H1 (cell line): ENCODE measurements around the gene ZBTB4. TPM values are rescaled to one million over a fixed set of nuclear protein-coding genes. Genes with fewer than 3 reads are reported as not detected.

Source experiments
- CTCF ChIA-PET: fragments of 300-600 bp; sonication (Branson Sonifier 250); formaldehyde crosslinking; loops from one replicate; lab custom pipeline; 2021; ENCODE audit not compliant: partially characterized antibody; lab: Charles Lee
- POLR2A ChIA-PET: fragments of 300-600 bp; sonication (Branson Sonifier 250); formaldehyde crosslinking; loops from one replicate; lab custom pipeline; 2021; ENCODE audit warnings: inconsistent platforms; ENCODE audit not compliant: partially characterized antibody; lab: Charles Lee
- DNase-seq, 2 experiments: peaks; one replicate each; pipeline versions ENCODE4 v3.0.0 to v3.0.0-alpha.2; 2010 to 2022; ENCODE audit warnings: low spot score in 2 of 2, low read depth in 1 of 2, mixed read lengths in 1 of 2
- FAIRE-seq: peaks from 2 replicates; lab custom pipeline; 2011; peaks lifted over from hg19 to GRCh38; lab: Jason Lieb, UNC
- H2AFZ ChIP-seq: 2 replicates; pipeline ENCODE4 v1.8.1; 2012; ENCODE audit warnings: low read length, inconsistent platforms
- H2AK5ac ChIP-seq: 2 replicates; pipeline ENCODE4 v1.6.1; 2013; ENCODE audit warnings: low read depth, low read length
- H2BK120ac ChIP-seq: replicated peaks from 2 replicates; pipeline ENCODE3; 2013; ENCODE audit warnings: low read depth, low read length, inconsistent platforms
- H2BK12ac ChIP-seq: 2 replicates; pipeline ENCODE4 v1.6.1; 2013; ENCODE audit warnings: low read depth, low read length
- H2BK15ac ChIP-seq: 2 replicates; pipeline ENCODE4 v1.6.1; 2013; ENCODE audit warnings: low read length
- H2BK20ac ChIP-seq: 2 replicates; pipeline ENCODE4 v1.6.1; 2013; ENCODE audit warnings: low read length
- H2BK5ac ChIP-seq: 2 replicates; pipeline ENCODE4 v1.6.1; 2013; ENCODE audit warnings: low read depth, low read length
- H3K14ac ChIP-seq: 2 replicates; pipeline ENCODE4 v1.6.1; 2013; ENCODE audit warnings: inconsistent platforms; ENCODE audit not compliant: insufficient read length
- H3K18ac ChIP-seq: 2 replicates; pipeline ENCODE4 v1.6.1; 2013; ENCODE audit warnings: low read length; ENCODE audit errors: extremely low read depth
- H3K23ac ChIP-seq: 2 replicates; pipeline ENCODE4 v1.6.1; 2013; ENCODE audit warnings: inconsistent platforms; ENCODE audit not compliant: insufficient read length
- H3K23me2 ChIP-seq: 2 replicates; pipeline ENCODE4 v1.6.1; 2013; ENCODE audit warnings: low read depth, low read length
- H3K27ac ChIP-seq: 2 replicates; pipeline ENCODE4 v1.6.1; 2011; ENCODE audit warnings: low read depth, low read length, inconsistent platforms
- H3K27me3 ChIP-seq, 4 experiments: replicated peaks in 1 of 4; 1 replicate in 1 of 4; 2 replicates in 3 of 4; pipeline versions ENCODE4 v1.6.1 to v1.8.1; 2011 to 2013; ENCODE audit warnings: low read length in 3 of 4, mild to moderate bottlenecking in 3 of 4, inconsistent platforms in 2 of 4, mixed read lengths in 2 of 4, moderate library complexity in 1 of 4; ENCODE audit not compliant: control insufficient read depth in 3 of 4, insufficient read depth in 3 of 4; ENCODE audit errors: extremely low read depth in 1 of 4
- H3K36me3 ChIP-seq, 4 experiments: 2 replicates each; pipeline versions ENCODE4 v1.6.1 to v1.8.1; 2011 to 2013; ENCODE audit warnings: mild to moderate bottlenecking in 4 of 4, low read length in 3 of 4, moderate library complexity in 2 of 4, control low read depth in 1 of 4, inconsistent platforms in 1 of 4; ENCODE audit not compliant: insufficient read depth in 4 of 4, control insufficient read depth in 2 of 4
- H3K4ac ChIP-seq: replicated peaks from 2 replicates; pipeline ENCODE3; 2013; ENCODE audit warnings: low read length, low read depth, mixed read lengths, inconsistent platforms; ENCODE audit not compliant: insufficient read length
- H3K4me1 ChIP-seq, 4 experiments: replicated peaks in 1 of 4; 1 replicate in 1 of 4; 2 replicates in 3 of 4; pipeline versions ENCODE4 v1.6.1 to v1.8.1; 2011 to 2013; ENCODE audit warnings: low read length in 3 of 4, inconsistent platforms in 2 of 4, mixed read lengths in 1 of 4; ENCODE audit not compliant: insufficient read depth in 4 of 4, control insufficient read depth in 3 of 4
- H3K4me2 ChIP-seq, 2 experiments: 2 replicates each; pipeline versions ENCODE4 v1.6.1 to v1.8.1; 2011 to 2013; ENCODE audit warnings: low read depth in 2 of 2, low read length in 2 of 2, control low read depth in 1 of 2, inconsistent platforms in 1 of 2, mild to moderate bottlenecking in 1 of 2; ENCODE audit not compliant: insufficient read depth in 1 of 2
- H3K4me3 ChIP-seq, 4 experiments: fragments of 200-600, 300-600 bp in 1 of 4; sonication (generic), shearing (Covaris generic), sonication (Bioruptor Twin) in 1 of 4; 2 replicates each; pipeline versions ENCODE4 v1.5.1 to v1.8.1; 2011 to 2016; ENCODE audit warnings: low read length in 4 of 4, low read depth in 3 of 4, control low read depth in 2 of 4, inconsistent platforms in 2 of 4, mild to moderate bottlenecking in 2 of 4, mixed read lengths in 1 of 4, moderate library complexity in 1 of 4; ENCODE audit not compliant: insufficient read depth in 2 of 4; ENCODE audit errors: extremely low read depth in 1 of 4
- H3K56ac ChIP-seq: replicated peaks from 2 replicates; pipeline ENCODE3; 2013; ENCODE audit warnings: low read depth, mild to moderate bottlenecking, mixed read lengths, low read length, inconsistent platforms; ENCODE audit not compliant: insufficient read length
- H3K79me1 ChIP-seq: 2 replicates; pipeline ENCODE4 v1.6.1; 2013; ENCODE audit warnings: low read depth, low read length, control low read depth
- H3K79me2 ChIP-seq, 2 experiments: 2 replicates each; pipeline versions ENCODE4 v1.6.1 to v1.8.1; 2012 to 2013; ENCODE audit warnings: low read length in 2 of 2, mild to moderate bottlenecking in 2 of 2, inconsistent platforms in 1 of 2; ENCODE audit not compliant: insufficient read depth in 2 of 2, control insufficient read depth in 1 of 2
- H3K9ac ChIP-seq, 4 experiments: replicated peaks in 1 of 4; 1 replicate in 1 of 4; 2 replicates in 3 of 4; pipeline versions ENCODE4 v1.6.1 to v1.8.1; 2011 to 2013; ENCODE audit warnings: low read depth in 3 of 4, low read length in 3 of 4, control low read depth in 2 of 4, mild to moderate bottlenecking in 2 of 4, moderate library complexity in 2 of 4, inconsistent platforms in 1 of 4; ENCODE audit errors: extremely low read depth in 1 of 4
- H3K9me3 ChIP-seq, 2 experiments: 2 replicates each; pipeline versions ENCODE4 v1.6.1 to v1.8.1; 2012 to 2013; ENCODE audit warnings: mild to moderate bottlenecking in 2 of 2, moderate library complexity in 2 of 2, control low read depth in 1 of 2, inconsistent platforms in 1 of 2, low read depth in 1 of 2, low read length in 1 of 2, mixed read lengths in 1 of 2; ENCODE audit not compliant: insufficient read depth in 2 of 2
- H4K20me1 ChIP-seq, 2 experiments: replicated peaks in 1 of 2; 2 replicates each; pipeline versions ENCODE3 to v1.8.1; 2011 to 2013; ENCODE audit warnings: inconsistent platforms in 2 of 2, low read length in 2 of 2, mild to moderate bottlenecking in 1 of 2; ENCODE audit not compliant: insufficient read depth in 2 of 2, control insufficient read depth in 1 of 2
- H4K5ac ChIP-seq: 2 replicates; pipeline ENCODE4 v1.6.1; 2013; ENCODE audit warnings: low read length, low read depth, mixed read lengths, inconsistent platforms; ENCODE audit not compliant: insufficient read length
- H4K8ac ChIP-seq: 2 replicates; pipeline ENCODE4 v1.8.0; 2013; ENCODE audit warnings: mild to moderate bottlenecking, moderate library complexity, low read length, inconsistent platforms; ENCODE audit not compliant: insufficient read depth; ENCODE audit errors: extremely low read depth
- H4K91ac ChIP-seq: replicated peaks from 2 replicates; pipeline ENCODE3; 2013; ENCODE audit warnings: low read length, mixed read lengths, inconsistent platforms; ENCODE audit not compliant: insufficient read length
- ASH2L ChIP-seq: fragments of 200-600, 300-600 bp; sonication (generic); IDR thresholded peaks from one replicate; pipeline ENCODE4 v1.7.1; 2017; ENCODE audit warnings: low read length
- ATF3 ChIP-seq: IDR thresholded peaks from 2 replicates; pipeline ENCODE4 v1.6.1; 2011; ENCODE audit warnings: low read depth, mild to moderate bottlenecking, low read length; ENCODE audit not compliant: insufficient read depth
- CREB1 ChIP-seq: IDR thresholded peaks from 2 replicates; pipeline ENCODE4 v1.6.1; 2012; ENCODE audit warnings: inconsistent platforms
- EP300 ChIP-seq, 2 experiments: IDR thresholded peaks; 1 replicate in 1 of 2; 2 replicates in 1 of 2; pipeline ENCODE4 v1.6.1; 2011 to 2012; ENCODE audit warnings: low read depth in 2 of 2, low read length in 2 of 2, mild to moderate bottlenecking in 2 of 2, borderline replicate concordance in 1 of 2, inconsistent platforms in 1 of 2, moderate library complexity in 1 of 2
- FOSL1 ChIP-seq: IDR thresholded peaks from 2 replicates; pipeline ENCODE4 v1.6.1; 2011; ENCODE audit warnings: mild to moderate bottlenecking, low read depth, low read length, moderate library complexity; ENCODE audit not compliant: insufficient read depth
- HDAC6 ChIP-seq: IDR thresholded peaks from one replicate; pipeline ENCODE4 v1.7.1; 2012; ENCODE audit warnings: low read depth, mild to moderate bottlenecking, inconsistent platforms, low read length, moderate library complexity
- KDM5A ChIP-seq: fragments of 200-600 bp; IDR thresholded peaks from 2 replicates; pipeline ENCODE4 v1.7.1; 2012; ENCODE audit warnings: mild to moderate bottlenecking, low read length, inconsistent platforms, mixed read lengths
- PHF8 ChIP-seq: fragments of 200-600 bp; sonication (generic); conservative IDR thresholded peaks from 2 replicates; pipeline ENCODE4 v1.7.1; 2012; ENCODE audit warnings: low read depth, mild to moderate bottlenecking, inconsistent platforms, low read length, moderate library complexity
- POU5F1 ChIP-seq: IDR thresholded peaks from 2 replicates; pipeline ENCODE4 v1.6.1; 2011; ENCODE audit warnings: low read depth, mild to moderate bottlenecking, low read length, moderate library complexity
- RAD21 ChIP-seq, 2 experiments: IDR thresholded peaks in 1 of 2; conservative IDR thresholded peaks in 1 of 2; 2 replicates each; pipeline ENCODE4 v1.6.1; 2011; ENCODE audit warnings: low read depth in 2 of 2, low read length in 2 of 2, improper control_type of control experiment in 1 of 2, inconsistent platforms in 1 of 2, mild to moderate bottlenecking in 1 of 2, moderate library complexity in 1 of 2
- SP4 ChIP-seq: IDR thresholded peaks from 2 replicates; pipeline ENCODE4 v1.6.1; 2012; ENCODE audit warnings: low read length, inconsistent platforms
- TAF1 ChIP-seq: IDR thresholded peaks from 2 replicates; pipeline ENCODE4 v1.6.1; 2011; ENCODE audit warnings: mild to moderate bottlenecking, low read depth, low read length
- TCF12 ChIP-seq: IDR thresholded peaks from 2 replicates; pipeline ENCODE4 v1.6.1; 2011; ENCODE audit warnings: low read depth, mild to moderate bottlenecking, low read length
- TEAD4 ChIP-seq: IDR thresholded peaks from 2 replicates; pipeline ENCODE4 v1.6.1; 2012; ENCODE audit warnings: low read depth, low read length, inconsistent platforms, mixed read lengths
- WGBS, 2 experiments: shearing (Covaris generic) in 1 of 2; methylation state at CpG; one replicate each; pipeline versions ENCODE4 v1.1.6 to v1.1.7; 2013 to 2015; ENCODE audit warnings: low lambda C conversion rate in 2 of 2, mixed read lengths in 2 of 2, inconsistent platforms in 1 of 2, low coverage in 1 of 2, missing lambda C conversion rate in 1 of 2; ENCODE audit not compliant: insufficient replicate concordance in 2 of 2, insufficient coverage in 1 of 2, insufficient read length in 1 of 2; ENCODE audit errors: extremely low coverage in 1 of 2, missing lambda C conversion rate in 1 of 2; 5-methylcytosine and 5-hydroxymethylcytosine counted together
- polyA plus RNA-seq, 7 experiments: library from polyadenylated mRNA; depleted of rRNA in 3 of 7; stranded (reverse) in 5 of 7; unstranded in 2 of 7; fragments of >200 nt in 5 of 7; fragments of 200-250 nt in 2 of 7; gene quantifications; 1 replicate in 5 of 7; 2 replicates in 1 of 7; 4 replicates in 1 of 7; pipeline versions ENCODE4 v1.2.1 to v1.2.3, GENCODE V29; 2011 to 2013; ENCODE audit warnings: missing spikeins in 2 of 7, mixed read lengths in 2 of 7
- total RNA-seq: library from RNA; stranded (reverse); fragmentation: NEBNext Ultra II Directional; extraction: Animal tissue kit (Norgen Biotek cat#: 25700); gene quantifications from 2 replicates; pipeline ENCODE4 v1.2.1, GENCODE V29; 2021

Gene ZBTB4
- total and polyA plus RNA-seq, 2 of the 8 experiments (the other 6 are each of a cell fraction or from before 2014, with no cell fraction given): 5.9 to 10.1 TPM

GRCh38 chr17:7466318-7466638 is 13.2 kb downstream of the ZBTB4 start:
- Histone ChIP-seq H3K9ac (no peak overlapping the region), H2BK120ac (no peak overlapping the region), H4K8ac (no peak overlapping the region), H3K18ac (no peak overlapping the region), H4K91ac (no peak overlapping the region), H3K56ac (no peak overlapping the region), H2AK5ac (no peak overlapping the region), H3K14ac (no peak overlapping the region), H2AFZ (no peak overlapping the region), H3K79me1 (peaks cover 2% of the 10 kb centered on the region; the same call in 1 of the 2 replicates), H3K4ac (no peak overlapping the region), H4K5ac (no peak overlapping the region), H3K4me1 (peaks cover 0 to 6% (median 3%) of the 10 kb centered on the region in 4 experiments; a peak in 4 of 7 replicates), H3K36me3 (peaks cover 0 to 3% (median under 1%) of the 10 kb centered on the region in 4 experiments; a peak in 3 of 8 replicates), H3K9me3 (no peaks in the 10 kb centered on the region), H3K23ac (no peak overlapping the region), H2BK12ac (no peak overlapping the region), H2BK20ac (no peak overlapping the region), H2BK5ac (no peak overlapping the region; the same call in 1 of the 2 replicates), H3K27me3 (no peaks in the 10 kb centered on the region), H3K4me3 (no peak overlapping the region), H4K20me1 (peaks cover 0 to 1% of the 10 kb centered on the region in 2 experiments), H3K27ac (no peak overlapping the region), H3K23me2 (no peaks in the 10 kb centered on the region), H3K4me2 (no peak overlapping the region), H3K79me2 (no peaks in the 10 kb centered on the region; a peak in 1 of 4 replicates), H2BK15ac (no peak overlapping the region)
- CTCF ChIA-PET: interaction anchor here (1.0 to 1.5 kb wide), 5 partner anchors 9 to 92 kb away, joined by 3 to 8 read pairs (median 3); partner anchors contain the start of gene TNFSF13
- 98% methylated on average over 7 of the region's 9 CpGs; no CpG with 5 or more reads in 1 of the 2 experiments for WGBS, 2 experiments
- POLR2A ChIA-PET: interaction anchor here (0.9 to 13.8 kb wide), 5 partner anchors 15 to 94 kb away, joined by 3 to 200 read pairs (median 4); partner anchors contain the start of genes POLR2A, SLC35G6, TMEM102 and TMEM256
- DNase-seq (no peak), FAIRE-seq (no peak)
- no peak for TF ChIP-seq FOSL1
- no peak for TF ChIP-seq TCF12
- no peak for TF ChIP-seq TEAD4
- TF ChIP-seq KDM5A: no peak
- no peak for TF ChIP-seq SP4
- no peak for TF ChIP-seq TAF1
- no peak for TF ChIP-seq HDAC6
- no peak for TF ChIP-seq POU5F1
- TF ChIP-seq EP300 (IDR thresholded peaks at IDR 0.05; ENCODE audit: borderline replicate concordance in 1 of 2, low read depth in 2 of 2, low read length in 2 of 2): no peak
- TF ChIP-seq PHF8: no peak
- TF ChIP-seq RAD21 (IDR thresholded peaks at IDR 0.05 in 1 of 2, conservative IDR thresholded peaks at IDR 0.05 in 1 of 2; ENCODE audit: low read depth in 2 of 2, low read length in 2 of 2): no peak
- no peak for TF ChIP-seq CREB1
- no peak for TF ChIP-seq ATF3
- TF ChIP-seq ASH2L: no peak
